Pons (tissue), 1 donor: ENCODE data around the gene PAH.
"Not testable (repeated sequence)": the region's sequence is repeated elsewhere in the genome, so short reads cannot be mapped to it uniquely, and the experiment has no call there.

Source experiments
- DNase-seq: peaks from one replicate; pipeline ENCODE4 v3.0.0-alpha.2; 2016; ENCODE audit warnings: low spot score

The PAH gene

GRCh38 chr12:102891756-102892155 is 25.3 kb downstream of the PAH start:
- DNase-seq = no peak

DNA sequence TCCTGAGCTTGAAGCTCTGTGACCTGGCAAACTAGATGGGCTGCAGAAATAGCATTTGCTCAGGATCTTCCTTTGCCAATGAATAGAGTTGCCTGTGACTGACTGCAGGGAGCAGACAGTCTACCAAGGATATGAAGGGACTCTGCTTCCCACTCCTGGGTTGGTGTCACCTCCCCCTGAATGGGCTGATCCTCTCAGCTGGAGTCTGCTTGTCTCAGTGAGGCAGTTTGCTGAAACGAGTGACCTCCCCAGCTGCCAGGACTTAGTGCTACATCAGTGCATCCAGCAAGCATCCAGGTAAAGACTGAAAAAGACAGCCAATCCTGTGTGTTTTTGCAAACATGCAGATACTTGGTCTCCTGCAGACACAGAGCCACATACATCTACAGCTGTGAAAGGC is 28.5 kb downstream of the PAH start:
- DNase-seq = no peak

DNA sequence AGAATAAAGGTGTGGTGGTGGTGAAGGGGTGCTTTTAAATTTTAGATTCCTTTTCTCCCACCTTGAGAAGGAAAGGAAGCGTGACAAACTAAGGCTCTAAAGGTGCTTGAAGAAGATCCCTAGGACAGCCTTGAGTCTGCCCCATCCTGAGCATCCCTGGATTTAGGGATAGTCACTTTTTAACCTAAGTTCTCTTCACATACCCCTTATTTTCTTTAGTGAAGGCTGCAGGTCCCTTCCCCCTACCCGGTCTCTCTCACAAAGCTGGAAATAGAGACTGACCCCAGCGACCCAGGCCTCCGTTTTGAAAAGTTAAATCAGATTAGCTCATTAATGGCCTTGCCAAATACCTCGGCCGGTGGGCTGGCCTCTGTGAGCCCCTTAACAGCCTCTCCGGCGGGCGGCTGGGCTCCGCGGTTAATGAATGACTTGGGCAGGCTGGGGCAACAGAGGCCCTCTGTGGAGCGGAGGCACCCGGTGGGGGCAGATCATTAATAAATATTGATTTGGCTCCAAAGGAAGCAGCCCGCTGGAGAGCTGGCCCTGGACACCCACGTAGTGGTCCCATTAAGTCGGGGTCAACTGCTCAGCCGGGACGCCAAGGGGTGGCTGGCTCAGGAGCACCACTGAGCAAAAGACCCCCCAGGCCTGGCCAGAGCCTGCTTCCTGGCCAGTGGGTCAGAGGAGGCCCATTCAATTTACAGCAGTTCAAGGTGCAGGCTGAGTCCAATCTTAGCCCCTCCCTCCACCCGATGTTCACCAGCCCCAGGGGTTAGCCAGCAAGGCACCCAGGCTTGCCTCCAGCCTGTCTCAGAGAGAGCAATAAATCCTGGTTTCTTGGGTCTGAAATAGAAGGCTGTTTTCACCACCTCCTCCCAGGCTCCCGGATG is 31.8 kb downstream of the PAH start:
- no peak for DNase-seq

DNA sequence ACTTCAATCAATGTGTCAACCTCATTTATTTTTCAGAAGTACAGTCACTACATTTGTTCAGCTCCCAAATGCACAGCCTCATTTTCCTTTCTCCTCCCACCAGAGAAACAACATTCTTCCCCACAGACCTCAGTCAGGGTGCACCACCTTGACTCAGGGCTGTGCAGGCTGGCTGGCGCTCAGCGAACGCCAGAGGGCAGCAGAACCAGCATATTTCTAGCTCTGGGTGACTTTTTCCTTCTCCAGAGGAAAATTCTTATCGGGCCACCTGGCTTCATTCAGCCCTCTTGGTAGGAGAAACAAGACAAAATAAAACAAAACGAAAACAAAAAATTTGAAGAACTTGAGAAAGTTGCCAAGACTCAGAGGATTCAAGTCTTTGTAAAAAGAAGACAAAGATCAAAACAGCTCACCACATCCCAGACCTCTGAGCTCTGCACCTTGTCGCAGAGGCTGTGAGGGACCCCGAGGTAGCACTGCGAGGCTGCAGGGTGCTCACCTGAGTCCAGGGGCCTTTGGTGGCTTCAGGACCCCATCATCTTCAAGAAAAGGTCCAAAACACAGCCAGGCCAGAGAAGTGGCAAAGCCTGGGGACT is 33.7 kb downstream of the PAH start:
- peak; percentile 46 for DNase-seq

- DNase-seq = no peak
Measured at GRCh38 chr12:102880783-102881182, 36.3 kb downstream of the PAH start.

GRCh38 chr12:102879144-102879763 is 37.8 kb downstream of the PAH start:
- DNase-seq = peak; percentile 72

- DNase-seq = no peak
Measured at GRCh38 chr12:102876883-102877282, 40.2 kb downstream of the PAH start.

- peak; percentile 22 for DNase-seq
Measured at GRCh38 chr12:102874819-102875218, 42.2 kb downstream of the PAH start.

DNA sequence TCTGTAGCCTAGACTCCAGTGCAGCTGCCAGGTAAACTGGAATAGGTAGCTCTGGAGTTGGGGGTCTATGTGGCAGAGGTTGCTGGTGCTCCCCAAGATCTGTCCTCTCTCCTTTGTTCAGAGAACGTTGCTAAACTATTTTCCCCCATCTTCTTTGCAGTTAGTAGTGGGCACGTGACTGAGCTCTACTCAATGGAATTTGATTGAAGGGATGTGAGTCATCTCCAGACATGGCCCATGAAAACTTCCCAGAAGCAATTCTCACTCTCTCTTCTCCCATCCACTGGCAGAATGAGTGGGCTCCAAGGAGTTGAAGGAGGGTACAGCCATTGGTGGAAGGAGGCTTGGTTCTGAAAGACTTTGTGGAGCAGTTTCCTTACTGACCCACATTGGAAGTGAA is 44.0 kb downstream of the PAH start:
- no peak for DNase-seq

DNA sequence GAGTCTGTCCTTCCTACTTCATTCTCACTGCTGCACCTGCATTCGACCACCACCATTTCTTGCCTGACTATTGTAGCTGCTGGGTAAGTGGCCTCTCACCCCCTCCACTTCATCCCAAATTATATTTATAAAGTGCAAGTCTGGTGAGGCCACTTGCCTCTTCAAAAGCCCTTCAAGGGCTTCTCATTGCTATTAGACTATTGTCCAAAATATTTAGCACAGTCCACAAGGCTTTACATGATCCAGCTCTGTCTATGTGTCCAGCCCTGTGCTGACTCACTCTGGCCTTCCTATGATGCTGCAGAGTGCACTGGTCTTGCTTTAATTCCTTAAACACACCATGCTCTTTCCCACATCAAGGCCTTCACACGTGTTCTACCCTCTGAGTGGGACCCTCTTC is 46.0 kb downstream of the PAH start:
- DNase-seq = no peak

GRCh38 chr12:102869571-102869970 is 47.5 kb downstream of the PAH start:
- DNase-seq = no peak

DNA sequence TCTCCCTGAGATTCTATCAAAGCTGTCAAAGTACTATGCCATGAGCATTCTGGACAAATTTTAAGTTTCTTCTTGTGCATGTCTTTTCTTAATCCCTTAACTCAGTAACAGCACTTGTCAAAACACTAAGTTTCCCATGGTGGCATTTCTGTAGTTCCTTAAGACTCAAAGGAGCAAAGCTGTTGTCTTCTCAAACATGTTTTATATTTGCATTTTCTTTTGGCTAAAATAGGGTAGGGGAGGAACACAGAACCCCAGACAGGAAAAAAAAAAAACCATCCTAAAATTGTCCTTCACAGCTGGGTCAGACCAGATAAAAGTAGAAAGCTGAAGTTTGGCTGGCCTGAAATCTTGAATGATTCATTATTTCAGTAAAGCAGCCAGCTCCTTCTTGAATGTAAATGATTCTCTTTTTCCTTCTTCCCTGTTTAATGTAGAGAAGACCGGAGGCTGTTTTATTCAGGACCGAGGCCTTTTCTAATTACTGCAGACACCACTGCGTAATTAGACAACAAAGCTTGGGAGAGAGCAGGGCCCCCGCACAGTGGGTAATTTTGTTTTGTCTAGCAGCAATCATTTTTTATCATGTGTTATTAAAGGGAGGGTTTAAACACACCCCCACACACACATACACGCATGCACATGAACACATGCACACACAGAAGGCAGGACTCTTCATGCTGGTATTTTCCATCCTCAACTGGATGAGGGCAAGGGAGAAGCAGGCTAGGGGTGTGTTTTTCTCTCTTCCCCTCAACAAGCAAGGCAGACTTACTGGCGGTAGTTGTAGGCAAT is 51.0 kb downstream of the PAH start:
- no peak for DNase-seq

GRCh38 chr12:102862486-102862885 is 54.6 kb downstream of the PAH start:
- DNase-seq = no peak

DNA sequence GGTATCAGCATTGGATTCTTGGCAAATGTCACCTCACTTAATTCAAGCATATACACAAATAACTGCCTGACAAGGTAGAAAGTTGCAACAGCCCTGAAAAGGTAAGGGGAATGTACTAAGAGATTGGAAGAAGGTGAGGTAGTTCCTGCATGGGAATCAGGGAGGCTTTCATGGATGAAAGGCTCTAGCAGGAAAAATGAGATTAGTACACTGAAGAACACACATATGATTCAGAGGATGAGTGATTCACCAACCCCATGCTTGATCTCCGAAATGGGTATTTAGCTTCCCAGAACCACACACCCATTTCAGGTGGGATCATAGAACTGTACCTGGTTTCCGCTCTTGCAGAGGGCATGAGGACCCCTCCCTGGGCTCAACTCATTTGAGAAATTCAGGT is 65.8 kb downstream of the PAH start:
- no peak for DNase-seq

- no peak for DNase-seq
Measured at GRCh38 chr12:102849722-102850447, 67.2 kb downstream of the PAH start.

DNA sequence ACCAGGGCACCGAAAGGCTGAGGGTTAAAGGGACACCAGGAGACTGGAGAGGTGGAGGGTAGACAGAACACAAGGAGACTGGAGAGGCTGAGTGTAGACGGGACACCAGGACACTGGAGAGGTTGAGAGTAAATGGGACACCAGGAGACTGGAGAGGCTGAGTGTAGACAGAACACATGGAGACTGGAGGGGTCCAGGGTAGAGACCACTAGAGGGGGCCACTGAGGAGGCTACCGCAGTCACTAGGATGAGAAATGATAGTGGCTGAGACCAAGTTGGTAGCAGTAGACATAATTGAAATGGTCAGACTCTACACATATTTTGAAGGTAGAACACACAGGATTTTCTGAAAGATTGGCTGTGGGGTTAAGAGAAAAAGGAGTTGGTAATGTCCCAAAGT is 68.2 kb downstream of the PAH start:
- DNase-seq = no peak

GRCh38 chr12:102847131-102847530 is 69.9 kb downstream of the PAH start:
- DNase-seq = no peak

DNA sequence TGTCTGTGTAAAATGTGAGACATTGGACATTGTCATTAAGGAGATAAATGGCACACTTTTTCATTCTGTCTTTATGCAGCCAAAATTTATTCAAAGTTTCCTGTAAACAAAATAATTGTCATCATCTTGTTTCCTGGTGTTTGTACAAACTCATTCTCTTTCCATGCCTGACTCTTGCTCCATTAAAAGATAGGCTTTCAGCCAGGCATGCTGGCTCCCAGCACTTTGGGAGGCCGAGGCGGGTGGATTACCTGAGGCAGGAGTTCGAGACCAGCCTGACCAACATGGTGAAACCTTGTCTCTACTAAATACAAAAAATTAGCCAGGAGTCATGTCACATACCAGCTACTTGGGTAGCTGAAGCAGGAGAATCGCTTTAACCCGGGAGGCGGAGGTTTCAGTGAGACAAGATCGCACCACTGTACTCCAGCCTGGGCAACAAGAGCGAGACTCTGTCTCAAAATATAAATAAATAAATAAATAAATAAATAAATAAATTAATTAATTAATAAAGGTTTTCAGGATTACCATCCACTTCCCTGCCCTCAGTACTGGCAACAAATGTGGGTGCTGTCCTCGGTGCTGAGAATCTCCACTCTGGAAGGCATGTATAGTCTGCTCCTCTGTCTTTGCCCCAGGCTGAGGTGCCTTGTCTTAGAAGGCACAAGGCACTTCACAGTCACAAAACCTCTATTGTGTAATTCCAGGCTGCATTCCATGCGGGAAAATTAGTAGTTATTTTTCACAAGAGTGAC is 83.2 kb downstream of the PAH start:
- DNase-seq = no peak

GRCh38 chr12:102832826-102833225 is 84.2 kb downstream of the PAH start:
- DNase-seq = not testable (repeated sequence)

- no peak for DNase-seq
Measured at GRCh38 chr12:102824218-102824835, 92.7 kb downstream of the PAH start.
